PC-3 (cell line): Measurements from ENCODE around the gene MTMR1. TPM values are rescaled to one million over a fixed set of nuclear protein-coding genes. Genes with fewer than 3 reads are reported as not detected.

Experiments used
- ATAC-seq: fragments of 200-7000 bp; cut with Tn5 transposase; 2 replicates; pipeline ENCODE4 v1.9.1; 2020; ENCODE audit warnings: mild to moderate bottlenecking, moderate library complexity
- BruUV-seq: library from RNA; stranded (reverse); fragments of 400-500 nt; replicated peaks from 2 replicates; lab custom pipeline; 2021; lab: Mats Ljungman, UMichigan
- CTCF ChIA-PET: fragments of 300-600 bp; sonication (Branson Sonifier 250); formaldehyde crosslinking; loops from one replicate; lab custom pipeline; 2022; ENCODE audit warnings: antibody characterized with exemption; lab: Charles Lee
- POLR2A ChIA-PET: fragments of 300-600 bp; sonication (Branson Sonifier 250); formaldehyde crosslinking; loops from one replicate; lab custom pipeline; 2022; ENCODE audit warnings: antibody characterized with exemption; ENCODE audit not compliant: unreplicated experiment; lab: Charles Lee
- DNase-seq: peaks from one replicate; pipeline ENCODE4 v3.0.0-alpha.2; 2015
- H2AFZ ChIP-seq: fragments of 300-600 bp; sonication (generic); 2 replicates; pipeline ENCODE4 v1.6.0; 2016; ENCODE audit warnings: antibody characterized with exemption, low read length
- H3F3A ChIP-seq: fragments of 300-600 bp; sonication (generic); one replicate; pipeline ENCODE4 v1.6.0; 2017; ENCODE audit warnings: antibody characterized with exemption, low read length, control low read depth, mild to moderate bottlenecking; ENCODE audit not compliant: unreplicated experiment
- H3K27ac ChIP-seq: fragments of 300-600 bp; sonication (generic); 2 replicates; pipeline ENCODE4 v1.5.1; 2016; ENCODE audit warnings: mild to moderate bottlenecking, low read length
- H3K27me3 ChIP-seq: fragments of 300-600 bp; sonication (generic); 2 replicates; pipeline ENCODE4 v1.6.1; 2016; ENCODE audit warnings: low read length, mixed read lengths
- H3K36me3 ChIP-seq: fragments of 300-600 bp; sonication (generic); 2 replicates; pipeline ENCODE4 v1.6.1; 2016; ENCODE audit warnings: low read depth, mixed run types, low read length, mixed read lengths
- H3K4me1 ChIP-seq: fragments of 300-600 bp; sonication (generic); 2 replicates; pipeline ENCODE4 v1.5.1; 2016; ENCODE audit warnings: low read length; ENCODE audit not compliant: insufficient read depth
- H3K4me2 ChIP-seq: fragments of 300-600 bp; sonication (generic); 2 replicates; pipeline ENCODE4 v1.6.0; 2016; ENCODE audit warnings: low read length
- H3K4me3 ChIP-seq: fragments of 300-600 bp; sonication (generic); 2 replicates; pipeline ENCODE4 v1.5.1; 2016; ENCODE audit warnings: mild to moderate bottlenecking, low read length, mixed read lengths
- H3K79me2 ChIP-seq: fragments of 300-600 bp; sonication (generic); 2 replicates; pipeline ENCODE4 v1.6.1; 2017; ENCODE audit warnings: low read length, mixed read lengths
- H3K9ac ChIP-seq: fragments of 300-600 bp; sonication (generic); 2 replicates; pipeline ENCODE4 v1.6.0; 2016; ENCODE audit warnings: mild to moderate bottlenecking, low read length
- H3K9me2 ChIP-seq: fragments of 300-600 bp; sonication (generic); replicated peaks from 2 replicates; pipeline ENCODE4 v1.6.1; 2016; ENCODE audit warnings: mixed run types, low read length, mixed read lengths
- H3K9me3 ChIP-seq: fragments of 300-600 bp; sonication (generic); 2 replicates; pipeline ENCODE4 v1.6.1; 2016; ENCODE audit warnings: low read length, mixed read lengths
- H4K20me1 ChIP-seq: fragments of 300-600 bp; sonication (generic); 2 replicates; pipeline ENCODE4 v1.6.1; 2016; ENCODE audit warnings: low read length, mixed read lengths
- EZH2 ChIP-seq: fragments of 300-600 bp; sonication (generic); IDR thresholded peaks from one replicate; pipeline ENCODE4 v1.6.1; 2017; ENCODE audit warnings: antibody characterized with exemption, mild to moderate bottlenecking, low read length; ENCODE audit not compliant: unreplicated experiment
- EZH2phosphoT487 ChIP-seq: fragments of 300-600 bp; sonication (generic); IDR thresholded peaks from 2 replicates; pipeline ENCODE4 v1.6.1; 2018; ENCODE audit warnings: mild to moderate bottlenecking, antibody characterized with exemption, low read length, borderline replicate concordance
- intact Hi-C: fragments of 100-400 bp; cut with micrococcal nuclease; formaldehyde crosslinking; loops from 2 replicates; pipeline ENCODE4 v1.9.0; 2023
- total RNA-seq: library from RNA; depleted of rRNA; stranded (reverse); fragments of >200 nt; gene quantifications from 2 replicates; pipeline ENCODE4 v1.2.3, GENCODE V29; 2014; rRNA removed
- TF ChIP-seq, protein P1 (sequence below): fragments of 300-600 bp; sonication (generic); conservative IDR thresholded peaks from 2 replicates; pipeline ENCODE4 v1.5.1; 2017; ENCODE audit warnings: antibody characterized with exemption, low read depth, mild to moderate bottlenecking, low read length

The MTMR1 gene
- total RNA-seq, 1 experiment from 2014 or later, result 31.8 TPM

DNA sequence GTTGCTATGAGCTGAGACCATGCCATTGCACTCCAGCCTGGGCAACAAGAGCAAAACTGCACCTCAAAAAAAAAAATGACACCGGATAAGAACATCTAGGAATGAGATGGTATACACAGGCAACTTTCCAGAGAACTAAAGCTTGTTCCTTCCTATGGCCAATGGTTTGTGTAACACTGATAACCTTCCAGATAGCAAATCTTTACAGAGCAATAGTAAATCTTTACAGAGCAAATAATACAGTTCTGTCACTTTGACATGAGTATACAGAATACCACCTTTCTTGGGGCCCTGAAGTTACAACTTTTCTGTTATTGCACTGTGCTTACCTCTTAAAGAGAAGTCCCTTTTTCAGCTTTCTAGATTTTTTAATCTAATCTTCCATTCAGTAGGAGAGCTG is 113.6 kb downstream of the MTMR1 start:
- no peaks in the 10 kb centered on the region for H3K9me2 ChIP-seq
- BruUV-seq, result no TSS peak
- H3K9me3 ChIP-seq, result no peaks in the 10 kb centered on the region
- no peak overlapping the region for H3K4me2 ChIP-seq
- no peak overlapping the region for H3K27ac ChIP-seq
- no peaks in the 10 kb centered on the region for H3F3A ChIP-seq
- ChIA-PET POLR2A (no interaction called here), CTCF (no interaction called here)
- DNase-seq (no peak), ATAC-seq (no peak)
- intact Hi-C loops, result no loop called here
- H2AFZ ChIP-seq, result no peak overlapping the region
- TF ChIP-seq, protein P1, sequence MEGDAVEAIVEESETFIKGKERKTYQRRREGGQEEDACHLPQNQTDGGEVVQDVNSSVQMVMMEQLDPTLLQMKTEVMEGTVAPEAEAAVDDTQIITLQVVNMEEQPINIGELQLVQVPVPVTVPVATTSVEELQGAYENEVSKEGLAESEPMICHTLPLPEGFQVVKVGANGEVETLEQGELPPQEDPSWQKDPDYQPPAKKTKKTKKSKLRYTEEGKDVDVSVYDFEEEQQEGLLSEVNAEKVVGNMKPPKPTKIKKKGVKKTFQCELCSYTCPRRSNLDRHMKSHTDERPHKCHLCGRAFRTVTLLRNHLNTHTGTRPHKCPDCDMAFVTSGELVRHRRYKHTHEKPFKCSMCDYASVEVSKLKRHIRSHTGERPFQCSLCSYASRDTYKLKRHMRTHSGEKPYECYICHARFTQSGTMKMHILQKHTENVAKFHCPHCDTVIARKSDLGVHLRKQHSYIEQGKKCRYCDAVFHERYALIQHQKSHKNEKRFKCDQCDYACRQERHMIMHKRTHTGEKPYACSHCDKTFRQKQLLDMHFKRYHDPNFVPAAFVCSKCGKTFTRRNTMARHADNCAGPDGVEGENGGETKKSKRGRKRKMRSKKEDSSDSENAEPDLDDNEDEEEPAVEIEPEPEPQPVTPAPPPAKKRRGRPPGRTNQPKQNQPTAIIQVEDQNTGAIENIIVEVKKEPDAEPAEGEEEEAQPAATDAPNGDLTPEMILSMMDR, result no peak
- TF ChIP-seq EZH2phosphoT487 (no peak), EZH2 (no peak)
- H3K27me3 ChIP-seq, result no peaks in the 10 kb centered on the region
- H4K20me1 ChIP-seq, result no peaks in the 10 kb centered on the region
- H3K36me3 ChIP-seq, result no peaks in the 10 kb centered on the region
- no peak overlapping the region for H3K9ac ChIP-seq
- H3K4me3 ChIP-seq, result no peak overlapping the region
- no peaks in the 10 kb centered on the region for H3K4me1 ChIP-seq
- no peaks in the 10 kb centered on the region for H3K79me2 ChIP-seq

DNA sequence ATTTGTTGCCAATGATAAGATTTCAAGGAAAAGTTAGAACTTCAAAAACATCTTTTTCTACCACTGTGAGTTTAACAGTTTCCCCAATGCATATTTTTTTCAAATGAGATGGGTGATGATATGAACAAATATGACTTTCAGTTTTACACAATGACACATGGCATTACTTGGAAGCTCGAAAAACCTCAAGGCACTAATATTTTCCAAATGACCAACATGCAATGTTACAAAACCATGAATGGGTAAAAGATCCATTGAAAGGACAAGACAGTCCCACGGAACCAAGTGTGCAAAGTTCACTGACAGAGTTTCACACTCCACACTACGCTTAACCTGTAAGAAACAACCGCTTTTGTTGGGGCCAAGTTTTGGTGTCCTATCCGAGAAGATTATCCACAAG is 120.7 kb downstream of the MTMR1 start:
- Histone ChIP-seq H3K9me3 (no peaks in the 10 kb centered on the region), H3K36me3 (no peaks in the 10 kb centered on the region; the same call in 1 of the 2 replicates), H3K27me3 (no peaks in the 10 kb centered on the region), H3K9ac (no peak overlapping the region), H3K4me2 (no peak overlapping the region), H2AFZ (no peak overlapping the region), H3K9me2 (no peaks in the 10 kb centered on the region), H3K4me1 (no peaks in the 10 kb centered on the region), H3F3A (no peaks in the 10 kb centered on the region), H4K20me1 (no peaks in the 10 kb centered on the region), H3K4me3 (no peak overlapping the region), H3K27ac (no peak overlapping the region), H3K79me2 (no peaks in the 10 kb centered on the region)
- POLR2A ChIA-PET, result no interaction called here
- no peak for DNase-seq
- CTCF ChIA-PET, result no interaction called here
- TF ChIP-seq EZH2 (no peak), EZH2phosphoT487 (no peak)
- TF ChIP-seq, protein P1, result no peak
- intact Hi-C loops, result no loop called here
- no TSS peak for BruUV-seq
- ATAC-seq, result no peak

Other genes starting within 250 kb of the MTMR1 start
- gene MTM1, start 124.8 kb upstream of the MTMR1 start, total RNA-seq, result 5.5 and 13.7 TPM in 2 replicates
- gene CD99L2, start 205.3 kb downstream of the MTMR1 start, total RNA-seq, result 9.4 and 10.9 TPM in 2 replicates